Neural cell (in vitro differentiated cells): Measurements from ENCODE around the gene USP53. TPM values are rescaled to one million over a fixed set of nuclear protein-coding genes. Genes with fewer than 3 reads are reported as not detected.

Source experiments
- H2AFZ ChIP-seq: fragments of 200-600, 300-800 bp; sonication (generic), shearing (Covaris generic); 2 replicates; pipeline ENCODE4 v1.6.0; 2014; ENCODE audit warnings: low read depth, mild to moderate bottlenecking, antibody characterized with exemption, low read length, moderate library complexity
- H3F3A ChIP-seq: fragments of 200-600 bp; shearing (Covaris generic); 2 replicates; pipeline ENCODE4 v1.6.1; 2016; ENCODE audit warnings: mild to moderate bottlenecking, moderate library complexity, mixed read lengths, antibody characterized with exemption, low read length; ENCODE audit not compliant: insufficient read depth, poor library complexity, severe bottlenecking
- H3K27ac ChIP-seq: fragments of 200-600, 300-800 bp; sonication (generic), shearing (Covaris generic); 2 replicates; pipeline ENCODE4 v1.5.1; 2014; ENCODE audit warnings: mild to moderate bottlenecking, low read length, moderate library complexity
- H3K27me3 ChIP-seq: fragments of 300-800, 200-600 bp; sonication (generic), shearing (Covaris generic); 2 replicates; pipeline ENCODE4 v1.6.0; 2014; ENCODE audit warnings: mild to moderate bottlenecking, low read depth, low read length, moderate library complexity; ENCODE audit not compliant: insufficient read depth
- H3K36me3 ChIP-seq: fragments of 300-800, 200-600 bp; sonication (generic), shearing (Covaris generic); 2 replicates; pipeline ENCODE4 v1.5.1; 2014; ENCODE audit warnings: mild to moderate bottlenecking, antibody characterized with exemption, low read length, moderate library complexity; ENCODE audit not compliant: insufficient read depth
- H3K4me2 ChIP-seq: fragments of 300-800, 200-600 bp; sonication (generic), shearing (Covaris generic); 2 replicates; pipeline ENCODE4 v1.6.0; 2014; ENCODE audit warnings: mild to moderate bottlenecking, low read length
- H3K4me3 ChIP-seq: fragments of 300-800, 200-600 bp; sonication (generic), shearing (Covaris generic); 2 replicates; pipeline ENCODE4 v1.5.1; 2014; ENCODE audit warnings: mild to moderate bottlenecking, low read length, moderate library complexity
- H3K79me2 ChIP-seq: fragments of 200-600 bp; shearing (Covaris generic); replicated peaks from 2 replicates; pipeline ENCODE4 v1.6.0; 2014; ENCODE audit warnings: mild to moderate bottlenecking, low read length, moderate library complexity; ENCODE audit not compliant: insufficient read depth
- H3K9ac ChIP-seq: fragments of 300-800, 200-600 bp; sonication (generic), shearing (Covaris generic); 2 replicates; pipeline ENCODE4 v1.6.1; 2016; ENCODE audit warnings: mild to moderate bottlenecking, low read length, mixed read lengths
- H3K9me2 ChIP-seq: fragments of 200-600 bp; shearing (Covaris generic); 2 replicates; pipeline ENCODE4 v1.6.1; 2016; ENCODE audit warnings: mild to moderate bottlenecking, low read length, mixed read lengths; ENCODE audit not compliant: insufficient read depth
- H3K9me3 ChIP-seq: fragments of 200-600, 300-800 bp; sonication (generic), shearing (Covaris generic); 2 replicates; pipeline ENCODE4 v1.6.1; 2016; ENCODE audit warnings: mild to moderate bottlenecking, mixed run types, low read length, moderate library complexity, mixed read lengths
- H4K20me1 ChIP-seq: fragments of 200-600 bp; shearing (Covaris generic); 2 replicates; pipeline ENCODE4 v1.6.1; 2016; ENCODE audit warnings: mild to moderate bottlenecking, mixed run types; ENCODE audit not compliant: insufficient read depth
- EP300 ChIP-seq: fragments of 450-650 bp; conservative IDR thresholded peaks from 2 replicates; pipeline ENCODE4 v1.6.1; 2014; ENCODE audit warnings: antibody characterized with exemption, mild to moderate bottlenecking, moderate library complexity; ENCODE audit not compliant: poor library complexity, severe bottlenecking
- EZH2 ChIP-seq: fragments of 200-600, 300-800 bp; shearing (Covaris generic), sonication (generic); IDR thresholded peaks from 2 replicates; pipeline ENCODE4 v1.6.1; 2014; ENCODE audit warnings: antibody characterized with exemption, low read length, borderline replicate concordance, mild to moderate bottlenecking; ENCODE audit not compliant: insufficient read depth, poor library complexity, severe bottlenecking
- MXI1 ChIP-seq: fragments of 450-650 bp; conservative IDR thresholded peaks from 2 replicates; pipeline ENCODE4 v1.6.1; 2014; ENCODE audit warnings: antibody characterized with exemption, mild to moderate bottlenecking; ENCODE audit not compliant: poor library complexity, severe bottlenecking
- POLR2AphosphoS5 ChIP-seq: IDR thresholded peaks from 2 replicates; pipeline ENCODE4 v1.6.1; 2012
- RAD21 ChIP-seq: fragments of 450-650 bp; conservative IDR thresholded peaks from 2 replicates; pipeline ENCODE4 v1.6.1; 2014; ENCODE audit warnings: antibody characterized with exemption, mild to moderate bottlenecking, moderate library complexity
- SMC3 ChIP-seq: fragments of 450-650 bp; conservative IDR thresholded peaks from 2 replicates; pipeline ENCODE4 v1.6.1; 2014; ENCODE audit warnings: antibody characterized with exemption, mild to moderate bottlenecking, moderate library complexity; ENCODE audit not compliant: poor library complexity
- TAF1 ChIP-seq: IDR thresholded peaks from 2 replicates; pipeline ENCODE4 v1.6.1; 2012; ENCODE audit warnings: low read depth
- polyA plus RNA-seq: library from polyadenylated mRNA; depleted of rRNA; stranded (reverse); fragments of >200 nt; gene quantifications from 2 replicates; pipeline ENCODE4 v1.2.3, GENCODE V29; 2014
- TF ChIP-seq, protein P1 (sequence below): IDR thresholded peaks from 2 replicates; pipeline ENCODE4 v1.6.1; 2012; ENCODE audit warnings: borderline replicate concordance
- TF ChIP-seq, protein P2 (sequence below): fragments of 450-650 bp; IDR thresholded peaks from 2 replicates; pipeline ENCODE4 v1.5.1; 2014; ENCODE audit warnings: antibody characterized with exemption, mild to moderate bottlenecking, moderate library complexity; ENCODE audit not compliant: poor library complexity, severe bottlenecking

Gene USP53
- polyA plus RNA-seq, 1 donor from 2014 or later = 5.0 TPM

DNA sequence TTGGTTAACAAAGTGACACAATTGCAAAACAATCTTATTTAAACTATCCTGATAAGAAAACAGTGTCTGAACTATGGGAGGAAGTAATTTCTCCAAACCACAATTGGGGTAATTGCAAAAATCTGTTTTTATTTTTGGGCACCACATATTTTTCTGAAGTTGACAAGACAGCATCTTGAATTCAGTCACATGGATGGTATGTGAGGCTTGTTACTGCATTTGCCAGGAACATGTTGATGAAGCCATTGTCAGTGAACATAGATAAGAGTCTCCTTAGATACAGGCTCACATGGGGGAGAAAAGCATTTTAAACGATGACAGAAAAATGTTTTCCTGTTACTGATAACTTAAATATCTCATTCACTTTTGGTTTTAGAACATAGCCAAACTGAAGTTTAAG, 5.5 kb upstream of the USP53 start:
- H3K27ac ChIP-seq = no peak overlapping the region
- H3K27me3 ChIP-seq = no peaks in the 10 kb centered on the region
- H3K9ac ChIP-seq = no peak overlapping the region
- no peaks in the 10 kb centered on the region for H3K36me3 ChIP-seq
- H3F3A ChIP-seq = no peaks in the 10 kb centered on the region
- no peaks in the 10 kb centered on the region for H4K20me1 ChIP-seq
- H2AFZ ChIP-seq = no peak overlapping the region
- no peaks in the 10 kb centered on the region for H3K79me2 ChIP-seq
- TF ChIP-seq TAF1 (no peak), MXI1 (no peak), POLR2AphosphoS5 (no peak), EZH2 (no peak), RAD21 (no peak), SMC3 (no peak), EP300 (no peak)
- TF ChIP-seq, protein P1, sequence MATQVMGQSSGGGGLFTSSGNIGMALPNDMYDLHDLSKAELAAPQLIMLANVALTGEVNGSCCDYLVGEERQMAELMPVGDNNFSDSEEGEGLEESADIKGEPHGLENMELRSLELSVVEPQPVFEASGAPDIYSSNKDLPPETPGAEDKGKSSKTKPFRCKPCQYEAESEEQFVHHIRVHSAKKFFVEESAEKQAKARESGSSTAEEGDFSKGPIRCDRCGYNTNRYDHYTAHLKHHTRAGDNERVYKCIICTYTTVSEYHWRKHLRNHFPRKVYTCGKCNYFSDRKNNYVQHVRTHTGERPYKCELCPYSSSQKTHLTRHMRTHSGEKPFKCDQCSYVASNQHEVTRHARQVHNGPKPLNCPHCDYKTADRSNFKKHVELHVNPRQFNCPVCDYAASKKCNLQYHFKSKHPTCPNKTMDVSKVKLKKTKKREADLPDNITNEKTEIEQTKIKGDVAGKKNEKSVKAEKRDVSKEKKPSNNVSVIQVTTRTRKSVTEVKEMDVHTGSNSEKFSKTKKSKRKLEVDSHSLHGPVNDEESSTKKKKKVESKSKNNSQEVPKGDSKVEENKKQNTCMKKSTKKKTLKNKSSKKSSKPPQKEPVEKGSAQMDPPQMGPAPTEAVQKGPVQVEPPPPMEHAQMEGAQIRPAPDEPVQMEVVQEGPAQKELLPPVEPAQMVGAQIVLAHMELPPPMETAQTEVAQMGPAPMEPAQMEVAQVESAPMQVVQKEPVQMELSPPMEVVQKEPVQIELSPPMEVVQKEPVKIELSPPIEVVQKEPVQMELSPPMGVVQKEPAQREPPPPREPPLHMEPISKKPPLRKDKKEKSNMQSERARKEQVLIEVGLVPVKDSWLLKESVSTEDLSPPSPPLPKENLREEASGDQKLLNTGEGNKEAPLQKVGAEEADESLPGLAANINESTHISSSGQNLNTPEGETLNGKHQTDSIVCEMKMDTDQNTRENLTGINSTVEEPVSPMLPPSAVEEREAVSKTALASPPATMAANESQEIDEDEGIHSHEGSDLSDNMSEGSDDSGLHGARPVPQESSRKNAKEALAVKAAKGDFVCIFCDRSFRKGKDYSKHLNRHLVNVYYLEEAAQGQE = no peak
- TF ChIP-seq, protein P2, sequence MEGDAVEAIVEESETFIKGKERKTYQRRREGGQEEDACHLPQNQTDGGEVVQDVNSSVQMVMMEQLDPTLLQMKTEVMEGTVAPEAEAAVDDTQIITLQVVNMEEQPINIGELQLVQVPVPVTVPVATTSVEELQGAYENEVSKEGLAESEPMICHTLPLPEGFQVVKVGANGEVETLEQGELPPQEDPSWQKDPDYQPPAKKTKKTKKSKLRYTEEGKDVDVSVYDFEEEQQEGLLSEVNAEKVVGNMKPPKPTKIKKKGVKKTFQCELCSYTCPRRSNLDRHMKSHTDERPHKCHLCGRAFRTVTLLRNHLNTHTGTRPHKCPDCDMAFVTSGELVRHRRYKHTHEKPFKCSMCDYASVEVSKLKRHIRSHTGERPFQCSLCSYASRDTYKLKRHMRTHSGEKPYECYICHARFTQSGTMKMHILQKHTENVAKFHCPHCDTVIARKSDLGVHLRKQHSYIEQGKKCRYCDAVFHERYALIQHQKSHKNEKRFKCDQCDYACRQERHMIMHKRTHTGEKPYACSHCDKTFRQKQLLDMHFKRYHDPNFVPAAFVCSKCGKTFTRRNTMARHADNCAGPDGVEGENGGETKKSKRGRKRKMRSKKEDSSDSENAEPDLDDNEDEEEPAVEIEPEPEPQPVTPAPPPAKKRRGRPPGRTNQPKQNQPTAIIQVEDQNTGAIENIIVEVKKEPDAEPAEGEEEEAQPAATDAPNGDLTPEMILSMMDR = no peak
- H3K4me2 ChIP-seq = no peak overlapping the region
- no peaks in the 10 kb centered on the region for H3K9me3 ChIP-seq
- no peak overlapping the region for H3K4me3 ChIP-seq
- H3K9me2 ChIP-seq = no peaks in the 10 kb centered on the region

DNA sequence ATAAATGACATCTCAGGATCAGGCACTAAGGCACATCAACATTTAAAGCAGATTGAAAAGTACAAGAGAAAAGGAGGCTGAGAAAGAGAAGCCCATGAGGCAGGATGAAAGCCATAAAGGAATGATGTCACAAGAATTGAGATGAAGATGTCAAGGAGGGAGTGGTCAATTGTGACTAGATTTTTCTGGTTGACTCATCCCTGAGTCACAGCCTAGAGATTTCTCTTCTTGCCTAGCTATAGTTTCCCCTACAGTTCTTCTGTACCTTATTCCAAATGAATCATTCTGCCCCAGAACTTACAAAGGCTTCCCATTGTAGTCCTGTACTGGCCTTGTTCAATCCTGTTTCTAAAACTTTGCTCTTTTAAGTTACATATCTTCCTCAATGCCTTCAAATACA, 3.4 kb upstream of the USP53 start:
- Histone ChIP-seq H3K27ac (no peak overlapping the region), H3K4me3 (no peak overlapping the region), H3K9me2 (no peaks in the 10 kb centered on the region), H3K9me3 (no peaks in the 10 kb centered on the region), H3K4me2 (no peak overlapping the region), H3K9ac (no peak overlapping the region), H3K27me3 (no peaks in the 10 kb centered on the region), H3F3A (no peaks in the 10 kb centered on the region), H4K20me1 (no peaks in the 10 kb centered on the region), H3K36me3 (no peaks in the 10 kb centered on the region), H2AFZ (no peak overlapping the region), H3K79me2 (no peaks in the 10 kb centered on the region)
- TF ChIP-seq POLR2AphosphoS5 (no peak), MXI1 (no peak), EP300 (no peak), TAF1 (no peak)
- TF ChIP-seq, protein P2 = no peak
- TF ChIP-seq, protein P1 = no peak
